ENCODE data around the gene DAPK2. TPM values are rescaled to one million over a fixed set of nuclear protein-coding genes. Genes with fewer than 3 reads are reported as not detected.

Gene DAPK2
- total RNA-seq, 4 donors from 2014 or later = 64.6 to 189 (median 125) TPM

DNA sequence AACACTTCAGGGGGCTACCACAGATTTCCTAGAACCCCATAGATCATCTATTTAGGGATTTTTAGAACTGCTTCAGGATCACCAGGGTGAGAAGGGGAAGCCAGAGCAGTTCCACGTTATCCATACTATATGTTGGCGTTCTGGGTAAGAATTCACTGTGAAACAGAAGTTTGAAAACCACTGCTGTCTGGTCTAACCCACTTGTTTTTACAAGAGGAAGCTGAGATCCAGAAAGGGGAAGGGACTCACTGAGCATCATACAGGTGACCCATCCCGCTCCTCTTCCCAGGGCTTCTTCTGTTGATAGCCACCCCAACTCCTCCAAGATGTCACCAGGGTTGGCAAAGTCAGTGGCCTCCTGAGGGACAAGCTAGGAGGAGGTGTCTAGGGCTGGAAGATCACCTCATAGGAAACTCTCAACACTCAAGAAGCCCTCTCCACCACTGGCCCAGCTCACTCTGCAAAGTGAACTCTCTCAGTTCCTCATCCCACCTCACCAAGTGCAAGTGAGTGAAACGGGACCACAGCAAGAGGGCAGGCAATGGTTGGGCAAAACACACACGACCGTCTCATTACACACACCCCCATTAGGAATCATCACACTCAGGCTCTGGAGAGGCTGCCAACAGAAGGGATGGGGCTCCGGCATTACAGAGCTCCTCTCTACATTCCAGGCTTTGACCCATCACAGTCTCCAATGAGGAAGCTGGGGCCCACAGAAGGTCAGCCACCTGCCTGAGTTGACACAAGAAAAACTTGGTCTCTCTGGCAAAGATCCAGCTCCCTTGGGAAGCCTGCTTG lies 1.8 kb downstream of the DAPK2 start:
- Histone ChIP-seq H3K4me1 (peaks cover 0 to 24% (median 17%) of the 10 kb centered on the region in 4 donors), H3K27ac (peak overlapping the region in 3 of 4 donors; percentile 8 to 74 (median 24)), H3K4me3 (peak overlapping the region; percentile 61 to 88 (median 68)), H3K36me3 (peaks cover 0 to 8% (median 0%) of the 10 kb centered on the region in 3 donors), H3K27me3 (no peaks in the 10 kb centered on the region), H3K9me3 (no peaks in the 10 kb centered on the region)
- DNase-seq = peak in 2 of 3 donors; percentile 65 to 71
- TF ChIP-seq, protein P1, sequence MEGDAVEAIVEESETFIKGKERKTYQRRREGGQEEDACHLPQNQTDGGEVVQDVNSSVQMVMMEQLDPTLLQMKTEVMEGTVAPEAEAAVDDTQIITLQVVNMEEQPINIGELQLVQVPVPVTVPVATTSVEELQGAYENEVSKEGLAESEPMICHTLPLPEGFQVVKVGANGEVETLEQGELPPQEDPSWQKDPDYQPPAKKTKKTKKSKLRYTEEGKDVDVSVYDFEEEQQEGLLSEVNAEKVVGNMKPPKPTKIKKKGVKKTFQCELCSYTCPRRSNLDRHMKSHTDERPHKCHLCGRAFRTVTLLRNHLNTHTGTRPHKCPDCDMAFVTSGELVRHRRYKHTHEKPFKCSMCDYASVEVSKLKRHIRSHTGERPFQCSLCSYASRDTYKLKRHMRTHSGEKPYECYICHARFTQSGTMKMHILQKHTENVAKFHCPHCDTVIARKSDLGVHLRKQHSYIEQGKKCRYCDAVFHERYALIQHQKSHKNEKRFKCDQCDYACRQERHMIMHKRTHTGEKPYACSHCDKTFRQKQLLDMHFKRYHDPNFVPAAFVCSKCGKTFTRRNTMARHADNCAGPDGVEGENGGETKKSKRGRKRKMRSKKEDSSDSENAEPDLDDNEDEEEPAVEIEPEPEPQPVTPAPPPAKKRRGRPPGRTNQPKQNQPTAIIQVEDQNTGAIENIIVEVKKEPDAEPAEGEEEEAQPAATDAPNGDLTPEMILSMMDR (IDR thresholded peaks at IDR 0.05) = no peak
- no peak for TF ChIP-seq POLR2A (IDR thresholded peaks at IDR 0.05)

DNA sequence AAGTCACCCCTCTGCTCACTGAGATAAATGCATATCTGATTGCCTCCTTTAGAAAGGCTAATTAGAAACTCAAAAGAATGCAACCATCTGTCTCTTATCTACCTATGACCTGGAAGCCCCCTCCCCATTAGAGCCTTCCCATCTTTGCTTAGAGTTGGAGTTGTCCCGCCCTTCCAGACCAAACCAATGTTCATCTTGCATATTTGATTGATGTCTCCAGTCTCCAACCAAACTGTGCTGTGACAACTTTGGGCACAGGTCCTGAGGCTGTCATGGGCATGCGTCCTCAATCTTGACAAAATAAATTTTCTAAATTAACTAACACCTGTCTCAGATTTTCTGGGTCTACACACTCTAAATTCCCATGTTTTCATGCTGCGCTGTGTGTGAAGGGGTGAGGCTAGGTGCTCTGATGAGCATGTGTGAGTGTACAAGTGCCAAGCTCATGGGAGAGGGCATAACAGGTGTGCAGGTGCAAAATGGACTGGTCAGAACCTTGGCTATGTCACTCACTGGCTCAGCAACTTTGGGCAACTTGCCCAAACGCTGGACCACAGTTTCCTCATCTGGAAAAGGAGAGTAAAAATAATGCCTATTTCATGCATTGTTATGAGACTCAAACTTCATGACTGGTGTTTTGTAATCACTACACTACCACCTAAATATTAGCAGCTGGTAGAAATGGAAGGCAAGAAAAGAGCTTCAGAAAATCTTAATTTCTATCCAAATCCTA lies 7.2 kb downstream of the DAPK2 start:
- no peaks in the 10 kb centered on the region for H3K27me3 ChIP-seq
- peaks cover 0 to 4% (median 1%) of the 10 kb centered on the region in 4 donors for H3K4me1 ChIP-seq
- peaks cover 0 to 32% (median 0%) of the 10 kb centered on the region in 3 donors for H3K36me3 ChIP-seq
- TF ChIP-seq, protein P1 (IDR thresholded peaks at IDR 0.05) = no peak
- no peak for TF ChIP-seq POLR2A (IDR thresholded peaks at IDR 0.05)
- H3K27ac ChIP-seq = no peak overlapping the region
- H3K4me3 ChIP-seq = no peak overlapping the region
- H3K9me3 ChIP-seq = no peaks in the 10 kb centered on the region
- DNase-seq = no peak

DNA sequence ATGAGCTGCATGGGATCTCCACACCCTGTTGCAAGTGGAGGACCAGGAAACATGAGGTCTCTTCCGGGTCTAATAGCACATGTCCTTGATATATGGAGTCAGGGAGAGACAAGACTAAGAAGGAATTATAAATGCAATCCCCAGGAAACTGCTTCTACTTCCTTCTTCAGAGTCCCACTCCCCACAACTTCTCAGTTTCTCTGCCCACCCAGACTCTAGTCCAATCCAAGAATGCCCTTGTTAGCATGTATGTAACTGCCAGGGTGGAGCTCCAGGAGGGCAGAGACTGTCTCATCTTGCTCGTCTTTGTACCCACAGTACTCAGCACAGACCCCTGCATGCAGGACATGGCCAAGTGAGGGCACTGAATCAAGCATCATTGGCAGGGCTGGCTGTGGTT lies 8.3 kb downstream of the DAPK2 start:
- Histone ChIP-seq H3K36me3 (peaks cover 0 to 32% (median 0%) of the 10 kb centered on the region in 3 donors), H3K27ac (no peak overlapping the region), H3K4me3 (no peak overlapping the region), H3K27me3 (no peaks in the 10 kb centered on the region), H3K9me3 (no peaks in the 10 kb centered on the region), H3K4me1 (no peaks in the 10 kb centered on the region)
- no peak for DNase-seq
- TF ChIP-seq, protein P1 (IDR thresholded peaks at IDR 0.05) = no peak
- no peak for TF ChIP-seq POLR2A (IDR thresholded peaks at IDR 0.05)

DNA sequence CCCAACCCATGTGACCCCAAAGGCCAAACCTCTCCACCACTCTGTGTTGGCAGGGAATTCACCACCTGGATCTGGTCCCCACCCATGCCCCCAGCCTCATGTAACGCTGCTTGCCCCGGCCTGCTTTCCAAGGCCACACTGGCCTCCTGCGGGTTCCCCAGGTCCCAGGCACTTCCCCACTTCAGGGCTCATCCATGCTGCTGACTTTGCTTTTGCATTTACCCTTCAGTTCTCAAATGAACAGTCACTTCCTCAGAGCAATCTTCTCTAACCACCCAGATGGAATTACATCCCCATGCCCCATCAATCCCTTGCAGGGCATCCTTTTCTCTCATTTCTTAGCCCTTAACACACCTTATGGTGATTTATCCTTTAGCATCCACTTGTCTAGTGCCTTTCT lies 9.2 kb downstream of the DAPK2 start:
- H3K27ac ChIP-seq = no peak overlapping the region
- no peaks in the 10 kb centered on the region for H3K27me3 ChIP-seq
- no peaks in the 10 kb centered on the region for H3K4me1 ChIP-seq
- H3K9me3 ChIP-seq = no peaks in the 10 kb centered on the region
- H3K36me3 ChIP-seq = peaks cover 0 to 32% (median 0%) of the 10 kb centered on the region in 3 donors
- TF ChIP-seq, protein P1 (IDR thresholded peaks at IDR 0.05) = no peak
- TF ChIP-seq POLR2A (IDR thresholded peaks at IDR 0.05) = no peak
- DNase-seq = no peak
- H3K4me3 ChIP-seq = no peak overlapping the region

DNA sequence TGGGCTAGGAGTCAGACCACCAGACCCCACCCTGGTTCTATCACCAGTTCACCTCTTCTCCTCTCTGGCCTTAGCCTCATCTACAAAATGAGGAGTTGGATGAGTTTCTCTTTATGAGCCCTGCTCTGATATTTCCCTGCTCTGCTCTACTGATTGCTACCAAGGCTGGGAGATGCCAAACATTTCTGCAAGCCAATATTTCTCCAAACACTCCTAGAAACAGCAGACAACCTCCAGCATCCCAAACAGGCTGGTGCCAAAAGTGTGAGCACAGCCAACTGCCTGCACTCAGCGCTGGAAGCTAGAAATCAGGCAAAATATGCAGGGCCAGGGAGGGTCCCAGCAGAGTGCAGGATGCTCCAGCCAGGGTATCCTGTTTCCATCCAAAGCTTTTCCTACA lies 10.8 kb downstream of the DAPK2 start:
- TF ChIP-seq POLR2A (IDR thresholded peaks at IDR 0.05) = no peak
- TF ChIP-seq, protein P1 (IDR thresholded peaks at IDR 0.05) = no peak
- DNase-seq = no peak
- H3K27me3 ChIP-seq = no peaks in the 10 kb centered on the region
- H3K9me3 ChIP-seq = no peaks in the 10 kb centered on the region
- no peak overlapping the region for H3K4me3 ChIP-seq
- peaks cover 0 to 33% (median 0%) of the 10 kb centered on the region in 3 donors for H3K36me3 ChIP-seq
- no peak overlapping the region for H3K27ac ChIP-seq
- no peaks in the 10 kb centered on the region for H3K4me1 ChIP-seq

All from Peyer's patch (tissue), 4 donors.